A172 (cell line): Measurements from ENCODE around the gene SAFB. TPM values are rescaled to one million over a fixed set of nuclear protein-coding genes. Genes with fewer than 3 reads are reported as not detected.
"Not testable (repeated sequence)": the region's sequence is repeated elsewhere in the genome, so short reads cannot be mapped to it uniquely, and the experiment has no call there.

Experiments used
- DNase-seq: peaks from one replicate; pipeline ENCODE4 v3.0.0-alpha.2; 2015; ENCODE audit warnings: low spot score
- total RNA-seq: library from RNA; depleted of rRNA; stranded (reverse); fragments of >200 nt; shearing (Covaris generic); gene quantifications from 2 replicates; pipeline ENCODE4 v1.2.3, GENCODE V29; 2014

Gene SAFB
- total RNA-seq, 1 experiment from 2014 or later, result 31.5 TPM

GRCh38 chr19:5697022-5697889 lies 74.4 kb downstream of the SAFB start:
- no peak for DNase-seq

GRCh38 chr19:5697890-5698634 lies 75.2 kb downstream of the SAFB start:
- no peak for DNase-seq

GRCh38 chr19:5698635-5699422 lies 75.9 kb downstream of the SAFB start:
- no peak for DNase-seq

- no peak for DNase-seq
Measured at GRCh38 chr19:5700455-5701092, 77.7 kb downstream of the SAFB start.

- DNase-seq, result not testable (repeated sequence)
Measured at GRCh38 chr19:5702053-5702410, 79.1 kb downstream of the SAFB start.

DNA sequence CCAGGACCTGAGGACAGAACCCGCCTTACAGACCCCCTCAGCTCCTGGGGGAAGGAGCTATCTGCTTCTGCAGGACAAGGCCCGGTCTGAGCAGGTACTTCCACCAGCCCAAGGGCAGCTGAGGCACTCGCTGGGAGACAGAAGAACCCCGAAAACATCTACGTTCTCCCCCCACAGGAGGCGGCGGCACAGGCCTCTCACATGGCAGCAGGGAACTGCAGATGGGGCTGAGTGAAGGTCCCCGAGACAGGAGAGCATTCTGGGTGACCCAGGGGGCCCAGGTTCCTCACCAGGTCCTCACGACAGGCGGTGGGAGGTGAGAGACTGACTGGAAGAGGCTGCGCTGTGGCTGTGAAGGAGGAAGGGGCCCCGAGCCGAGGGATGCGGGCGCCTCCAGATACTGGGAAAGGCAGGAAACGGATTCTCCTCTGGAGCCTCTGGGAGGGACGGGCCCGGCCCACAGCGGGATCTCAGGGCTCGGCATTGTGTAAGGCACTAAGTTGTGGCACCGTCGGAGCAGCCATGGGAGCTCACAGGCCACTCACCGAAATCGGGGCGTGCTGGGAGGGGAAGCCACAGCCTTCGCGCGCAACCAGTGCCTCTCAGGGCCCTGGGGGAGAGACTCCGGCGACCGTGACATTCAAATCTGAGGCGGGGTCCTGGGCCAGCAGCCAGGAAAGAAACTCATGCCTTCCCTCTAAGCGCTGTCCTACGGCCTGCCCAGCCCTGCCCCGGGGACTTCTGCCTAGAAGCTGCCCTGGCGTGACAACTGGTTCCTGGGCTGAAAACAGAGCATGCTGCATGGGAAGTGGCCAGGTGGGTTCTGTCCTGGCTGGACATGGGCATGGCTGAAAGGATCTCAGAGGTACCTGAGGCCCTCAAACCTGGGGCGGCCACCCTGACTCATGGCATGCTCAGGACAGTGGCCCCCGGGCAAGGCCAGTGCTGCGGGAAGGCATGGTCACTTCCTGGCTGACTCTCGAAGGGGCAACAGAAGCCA lies 81.2 kb downstream of the SAFB start:
- no peak for DNase-seq

GRCh38 chr19:5705552-5705951 lies 82.7 kb downstream of the SAFB start:
- no peak for DNase-seq

DNA sequence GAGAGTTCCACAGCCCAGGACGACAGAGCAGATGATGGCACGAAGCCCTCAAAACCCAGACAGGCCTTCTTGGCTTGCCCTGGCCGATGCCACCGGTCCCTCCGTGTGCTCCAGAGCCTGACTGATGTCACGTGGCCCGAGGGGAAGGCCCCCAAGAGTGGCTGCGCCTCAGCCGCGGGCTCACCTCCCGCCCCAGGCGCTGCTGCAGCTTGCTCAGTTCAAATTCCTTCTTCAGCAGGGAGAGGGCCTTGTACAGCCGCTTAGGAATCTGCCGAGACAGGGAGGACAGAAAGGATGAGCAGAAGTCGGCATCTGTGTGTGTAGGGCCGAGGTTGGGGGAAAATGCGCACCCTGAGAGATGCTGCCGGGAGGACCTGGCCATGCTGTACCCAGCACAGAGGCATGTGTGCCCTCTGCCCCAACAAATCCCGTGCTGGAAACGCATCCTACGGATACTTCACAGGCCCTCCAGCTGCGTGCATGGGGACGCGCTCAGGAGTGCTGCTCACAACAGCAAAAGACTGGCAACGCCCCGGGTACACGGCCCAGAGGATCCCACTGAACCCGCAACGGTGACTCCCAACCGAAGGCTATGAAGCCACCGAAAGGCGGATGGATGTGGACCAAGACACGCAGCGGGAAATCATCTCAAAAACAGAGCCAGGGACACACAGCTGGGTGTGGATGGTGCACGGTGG lies 84.1 kb downstream of the SAFB start:
- DNase-seq, result no peak

- DNase-seq, result no peak
Measured at GRCh38 chr19:5707576-5708575, 85.0 kb downstream of the SAFB start.

DNA sequence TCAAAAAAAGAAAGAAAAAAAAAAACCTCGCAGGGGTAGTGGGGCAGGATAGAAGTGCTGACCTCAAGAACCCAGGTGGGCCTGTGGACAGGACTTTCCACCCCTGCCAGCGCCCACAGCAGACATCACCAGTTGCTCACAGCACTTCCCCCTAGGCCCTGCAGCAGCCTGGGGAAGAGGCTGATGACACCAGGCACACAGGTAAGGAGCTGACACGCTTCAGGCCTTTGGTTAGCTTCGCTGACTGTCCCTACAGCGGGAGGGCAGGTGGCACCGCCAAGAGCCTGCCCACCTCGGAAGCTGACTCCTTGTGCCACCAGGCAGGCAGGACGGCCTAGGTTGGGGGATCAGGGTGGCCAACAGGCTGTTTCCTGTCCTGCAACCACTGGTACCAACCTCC lies 88.1 kb downstream of the SAFB start:
- no peak for DNase-seq

DNA sequence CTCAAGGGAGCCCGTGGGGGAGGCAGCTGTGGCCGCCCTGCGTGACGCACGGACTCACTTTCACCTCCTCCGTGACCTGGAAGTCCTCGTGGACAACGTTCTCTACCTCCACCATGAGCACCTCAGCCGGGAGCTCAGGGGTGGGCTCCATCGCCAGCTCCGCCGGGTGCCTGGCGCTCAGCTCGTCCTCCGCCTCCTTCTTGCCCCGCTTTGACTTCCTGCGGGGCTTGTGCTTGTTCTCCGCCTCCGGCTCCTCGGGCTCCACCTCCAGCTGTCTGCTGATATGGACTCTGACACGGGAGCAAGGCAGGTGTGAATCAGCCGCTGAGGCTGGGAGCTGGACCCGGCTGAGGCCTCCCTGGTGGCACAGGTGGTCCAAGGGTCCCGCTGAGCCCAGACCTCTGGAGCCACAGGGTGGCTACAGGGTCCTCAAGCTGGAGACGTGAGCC lies 88.9 kb downstream of the SAFB start:
- DNase-seq, result no peak

DNA sequence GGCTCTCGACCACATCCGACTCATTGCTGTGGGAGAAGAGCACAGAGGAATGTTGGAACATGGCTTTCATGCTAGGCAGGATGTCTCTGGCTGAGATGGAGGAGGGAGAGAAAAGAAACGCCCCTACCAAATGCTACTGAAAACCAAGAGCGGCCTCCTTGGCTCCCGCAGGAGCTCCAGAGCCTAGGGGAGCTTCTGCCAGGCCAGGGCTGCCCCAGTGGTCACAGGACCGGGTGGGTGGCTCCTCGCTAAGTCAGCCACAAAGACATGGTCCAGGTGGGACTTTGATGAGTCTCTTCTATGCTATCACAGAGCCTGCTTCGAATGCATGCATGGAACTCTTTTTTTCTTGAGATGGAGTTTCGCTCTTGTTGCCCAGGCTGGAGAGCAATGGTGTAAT lies 90.3 kb downstream of the SAFB start:
- no peak for DNase-seq

- DNase-seq, result no peak
Measured at GRCh38 chr19:5714816-5715215, 91.9 kb downstream of the SAFB start.

- no peak for DNase-seq
Measured at GRCh38 chr19:5717215-5717935, 94.5 kb downstream of the SAFB start.
